Body of pancreas (tissue), 4 donors: Measurements from ENCODE around the gene DPEP2. TPM values are rescaled to one million over a fixed set of nuclear protein-coding genes. Genes with fewer than 3 reads are reported as not detected.

ENCODE experiments used
- ATAC-seq: fragments of 150-250 bp; one replicate; pipeline ENCODE4 v1.9.1; 2016
- DNase-seq, 4 donors: peaks; one replicate each; pipeline ENCODE4 v3.0.0-alpha.2; 2019
- H3K27ac ChIP-seq, 4 donors: fragments of 200-600 bp; sonication (generic); 1 replicate in 3 of 4; 2 replicates in 1 of 4; pipeline versions ENCODE4 v1.5.1 to v1.6.1; 2016 to 2019; ENCODE audit warnings: mild to moderate bottlenecking in 1 of 4, mixed read lengths in 1 of 4, moderate library complexity in 1 of 4
- H3K27me3 ChIP-seq, 2 donors: fragments of 200-600 bp; sonication (generic); one replicate each; pipeline ENCODE4 v1.6.0; 2016; ENCODE audit warnings: mild to moderate bottlenecking in 1 of 2
- H3K36me3 ChIP-seq, 2 donors: fragments of 200-600 bp; sonication (generic); replicated peaks in 1 of 2; 2 replicates each; pipeline ENCODE4 v1.5.1; 2016; ENCODE audit warnings: low read depth in 2 of 2; ENCODE audit not compliant: insufficient read depth in 1 of 2
- H3K4me1 ChIP-seq: fragments of 200-600 bp; sonication (generic); one replicate; pipeline ENCODE4 v1.6.0; 2016
- H3K4me3 ChIP-seq, 2 donors: fragments of 200-600 bp; sonication (generic); 1 replicate in 1 of 2; 2 replicates in 1 of 2; pipeline ENCODE4 v1.5.1; 2016 to 2019
- H3K9me3 ChIP-seq, 3 donors: fragments of 200-600 bp; sonication (generic); 1 replicate in 2 of 3; 2 replicates in 1 of 3; pipeline ENCODE4 v1.5.1; 2016
- CTCF ChIP-seq, 7 experiments: fragments of 450-650 bp in 4 of 7; fragments of 200-600 bp in 3 of 7; sonication (generic) in 3 of 7; IDR thresholded peaks; one replicate each; pipeline ENCODE4 v1.5.1; 2016 to 2019; ENCODE audit warnings: antibody characterized with exemption in 7 of 7
- POLR2A ChIP-seq, 3 donors: fragments of 450-650 bp; IDR thresholded peaks; one replicate each; pipeline ENCODE4 v1.6.1; 2016; ENCODE audit warnings: antibody characterized with exemption in 3 of 3, mild to moderate bottlenecking in 2 of 3
- WGBS, 2 donors: methylation state at CpG; one replicate each; pipeline ENCODE4 v1.1.5; 2017; 5-methylcytosine and 5-hydroxymethylcytosine counted together
- intact Hi-C: fragments of 100-400 bp; cut with DNase I; formaldehyde crosslinking; loops from one replicate; pipeline ENCODE4 v1.15.1; 2023
- total RNA-seq, 2 donors: library from RNA; depleted of rRNA; stranded (reverse); fragments of >200 nt; gene quantifications; one replicate each; pipeline ENCODE4 v1.1.0, GENCODE V29; 2016

DPEP2 gene
- total RNA-seq, 2 donors from 2014 or later = 0.78 to 1.3 TPM

GRCh38 chr16:67969254-67970039 is 29.8 kb downstream of the DPEP2 start:
- Histone ChIP-seq H3K9me3 (no peaks in the 10 kb centered on the region), H3K27ac (peak overlapping the region; percentile 80 to 89 (median 87)), H3K4me1 (peaks cover 32% of the 10 kb centered on the region), H3K27me3 (no peaks in the 10 kb centered on the region), H3K36me3 (no peaks in the 10 kb centered on the region), H3K4me3 (peak overlapping the region; percentile 32 to 73)
- ATAC-seq (no peak), DNase-seq (no peak)
- intact Hi-C loops = no loop called here
- TF ChIP-seq POLR2A (IDR thresholded peaks at IDR 0.05) (no peak), CTCF (IDR thresholded peaks at IDR 0.05) (no peak)
- 43 to 47% methylated on average over 28 to 36 of the region's 40 CpGs for WGBS, 2 donors

- ATAC-seq (peak; percentile 89), DNase-seq (peak; percentile 81 to 87 (median 84))
- 1 to 2% methylated on average over 14 to 53 of the region's 78 CpGs for WGBS, 2 donors
- Histone ChIP-seq H3K27ac (peak within 1 kb of the TSS; percentile 80 to 89 (median 87)), H3K27me3 (no peaks in the 10 kb centered on the region), H3K9me3 (no peaks in the 10 kb centered on the region), H3K36me3 (no peaks in the 10 kb centered on the region), H3K4me3 (peak within 1 kb of the TSS; percentile 71 to 73), H3K4me1 (peaks cover 35% of the 10 kb centered on the region)
- peak in 1 of 7 experiments; percentile 21 for TF ChIP-seq CTCF (IDR thresholded peaks at IDR 0.05)
- TF ChIP-seq POLR2A (IDR thresholded peaks at IDR 0.05) = peak; percentile 77 to 92 (median 80)
- intact Hi-C loops = no loop called here
Observed at GRCh38 chr16:67968400-67969253, 30.7 kb downstream of the DPEP2 start, which contains the start of gene SLC12A4. TSS of gene SLC12A4 (minus strand) at chr16:67968637. CDS start at chr16:67968553, 84 bp downstream.

- peaks cover 36% of the 10 kb centered on the region for H3K4me1 ChIP-seq
- H3K9me3 ChIP-seq = no peaks in the 10 kb centered on the region
- no peaks in the 10 kb centered on the region for H3K27me3 ChIP-seq
- TF ChIP-seq POLR2A (IDR thresholded peaks at IDR 0.05) = no peak
- no peak for TF ChIP-seq CTCF (IDR thresholded peaks at IDR 0.05)
- ATAC-seq (peak; percentile 53), DNase-seq (peak; percentile 42 to 60 (median 54))
- WGBS, 2 donors = 2 to 3% methylated on average over 12 to 30 of the region's 45 CpGs
- H3K4me3 ChIP-seq = peak overlapping the region; percentile 71 to 73
- no peaks in the 10 kb centered on the region for H3K36me3 ChIP-seq
- peak overlapping the region; percentile 80 to 89 (median 87) for H3K27ac ChIP-seq
- intact Hi-C loops = no loop called here
Observed at GRCh38 chr16:67967958-67968399, 31.3 kb downstream of the DPEP2 start.

- H3K27me3 ChIP-seq = no peaks in the 10 kb centered on the region
- peak overlapping the region; percentile 71 to 73 for H3K4me3 ChIP-seq
- ATAC-seq = peak; percentile 7
- DNase-seq = no peak
- H3K4me1 ChIP-seq = peaks cover 41% of the 10 kb centered on the region
- WGBS, 2 donors = 25 to 37% methylated on average over 16 to 18 of the region's 18 CpGs
- no peaks in the 10 kb centered on the region for H3K9me3 ChIP-seq
- H3K36me3 ChIP-seq = no peaks in the 10 kb centered on the region
- peak overlapping the region; percentile 80 to 89 (median 87) for H3K27ac ChIP-seq
- intact Hi-C loops = no loop called here
- no peak for TF ChIP-seq POLR2A (IDR thresholded peaks at IDR 0.05)
- no peak for TF ChIP-seq CTCF (IDR thresholded peaks at IDR 0.05)
Observed at GRCh38 chr16:67967183-67967957, 31.9 kb downstream of the DPEP2 start.
